DND-41 (cell line): ENCODE measurements around the gene PRR36.

Experiments used
- ATAC-seq: fragments of 200-7000 bp; cut with Tn5 transposase; 3 replicates; pipeline ENCODE4 v1.9.1; 2021; ENCODE audit warnings: low read depth; ENCODE audit not compliant: insufficient read depth
- DNase-seq: peaks from one replicate; pipeline ENCODE4 v3.0.0-alpha.2; 2020
- H2AFZ ChIP-seq: 2 replicates; pipeline ENCODE4 v1.6.0; 2012; ENCODE audit warnings: low read depth, low read length
- H3K27ac ChIP-seq: 2 replicates; pipeline ENCODE4 v1.5.1; 2012; ENCODE audit warnings: low read length, inconsistent platforms
- H3K27me3 ChIP-seq: fragments of 200-600 bp; sonication (generic); 2 replicates; pipeline ENCODE4 v1.6.0; 2012; ENCODE audit warnings: low read length, mild to moderate bottlenecking, inconsistent platforms; ENCODE audit not compliant: insufficient read depth, poor library complexity
- H3K36me3 ChIP-seq: 2 replicates; pipeline ENCODE4 v1.5.1; 2012; ENCODE audit warnings: low read length, inconsistent platforms; ENCODE audit not compliant: insufficient read depth
- H3K4me1 ChIP-seq: 2 replicates; pipeline ENCODE4 v1.5.1; 2012; ENCODE audit warnings: mild to moderate bottlenecking, low read length; ENCODE audit not compliant: insufficient read depth
- H3K4me2 ChIP-seq: 2 replicates; pipeline ENCODE4 v1.6.0; 2012; ENCODE audit warnings: mild to moderate bottlenecking, moderate library complexity, low read length, inconsistent platforms; ENCODE audit not compliant: insufficient read depth
- H3K4me3 ChIP-seq, 2 experiments: fragments of 200-600 bp in 1 of 2; shearing (Covaris generic) in 1 of 2; 2 replicates each; pipeline ENCODE4 v1.5.1; 2012 to 2016; ENCODE audit warnings: inconsistent platforms in 2 of 2, low read length in 2 of 2, mild to moderate bottlenecking in 2 of 2, low read depth in 1 of 2, moderate library complexity in 1 of 2
- H3K79me2 ChIP-seq: 2 replicates; pipeline ENCODE4 v1.6.0; 2012; ENCODE audit warnings: low read length, inconsistent platforms; ENCODE audit not compliant: insufficient read depth
- H3K9ac ChIP-seq: 2 replicates; pipeline ENCODE4 v1.6.0; 2012; ENCODE audit warnings: low read depth, mild to moderate bottlenecking, inconsistent platforms, low read length, moderate library complexity
- H3K9me3 ChIP-seq: 2 replicates; pipeline ENCODE4 v1.5.1; 2012; ENCODE audit warnings: low read length, moderate library complexity, mild to moderate bottlenecking, inconsistent platforms; ENCODE audit not compliant: insufficient read depth, severe bottlenecking
- H4K20me1 ChIP-seq: 2 replicates; pipeline ENCODE4 v1.6.0; 2012; ENCODE audit warnings: low read length; ENCODE audit not compliant: insufficient read depth
- EZH2 ChIP-seq: IDR thresholded peaks from 3 replicates; pipeline ENCODE4 v1.6.1; 2012; ENCODE audit warnings: borderline replicate concordance, low read depth, mild to moderate bottlenecking, moderate library complexity, low read length, inconsistent platforms; ENCODE audit not compliant: severe bottlenecking
- TF ChIP-seq, protein P1 (sequence below): IDR thresholded peaks from 2 replicates; pipeline ENCODE4 v1.5.1; 2012; ENCODE audit warnings: borderline replicate concordance, low read length, moderate library complexity, mild to moderate bottlenecking; ENCODE audit not compliant: poor library complexity, severe bottlenecking; ENCODE audit errors: extremely low read depth

Gene PRR36

DNA sequence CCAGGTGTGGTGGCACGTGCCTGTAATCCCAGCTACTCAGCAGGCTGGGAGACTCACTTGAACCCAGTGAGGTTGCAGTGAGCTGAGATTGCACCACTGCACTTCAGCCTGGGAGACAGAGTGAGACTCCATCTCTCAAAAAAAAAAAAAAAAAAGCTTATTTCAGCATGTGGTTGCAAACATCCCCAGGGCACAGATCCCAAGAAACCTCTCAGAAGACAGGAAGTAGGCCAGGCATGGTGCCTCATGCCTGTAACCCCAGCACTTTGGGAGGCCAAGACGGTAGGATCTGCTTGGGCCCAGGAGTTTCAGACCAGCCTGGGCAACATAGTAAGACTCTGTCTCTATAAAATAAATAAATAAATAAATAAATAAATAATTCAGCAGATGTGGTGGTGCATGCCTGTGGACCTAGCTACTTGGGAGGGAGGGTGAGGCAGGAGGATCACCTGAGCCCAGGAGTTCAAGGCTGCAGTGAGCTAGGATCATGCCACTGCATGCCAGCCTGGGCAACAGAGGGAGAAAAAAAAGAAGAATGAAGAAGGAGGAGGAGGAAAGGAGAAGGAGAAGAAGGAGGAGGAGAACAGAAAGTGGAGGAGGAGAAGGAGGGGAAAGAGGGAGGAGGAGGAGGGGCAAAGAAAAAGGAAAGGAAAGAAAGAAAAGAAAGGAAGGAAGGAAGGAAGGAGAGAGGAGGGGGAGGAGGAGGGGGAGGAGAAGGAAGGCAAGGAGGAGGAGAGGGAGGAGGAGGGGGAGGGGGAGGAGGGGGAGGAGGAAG lies 9.8 kb upstream of the PRR36 start:
- Histone ChIP-seq H3K4me2 (no peak overlapping the region), H2AFZ (no peak overlapping the region), H3K9ac (no peak overlapping the region), H3K27ac (no peak overlapping the region), H3K9me3 (no peaks in the 10 kb centered on the region), H3K79me2 (no peaks in the 10 kb centered on the region), H4K20me1 (no peaks in the 10 kb centered on the region), H3K36me3 (no peaks in the 10 kb centered on the region), H3K27me3 (no peaks in the 10 kb centered on the region), H3K4me3 (no peak overlapping the region), H3K4me1 (peaks cover 3% of the 10 kb centered on the region; the same call in 1 of the 2 replicates)
- ATAC-seq, result no peak
- no peak for DNase-seq
- no peak for TF ChIP-seq EZH2

DNA sequence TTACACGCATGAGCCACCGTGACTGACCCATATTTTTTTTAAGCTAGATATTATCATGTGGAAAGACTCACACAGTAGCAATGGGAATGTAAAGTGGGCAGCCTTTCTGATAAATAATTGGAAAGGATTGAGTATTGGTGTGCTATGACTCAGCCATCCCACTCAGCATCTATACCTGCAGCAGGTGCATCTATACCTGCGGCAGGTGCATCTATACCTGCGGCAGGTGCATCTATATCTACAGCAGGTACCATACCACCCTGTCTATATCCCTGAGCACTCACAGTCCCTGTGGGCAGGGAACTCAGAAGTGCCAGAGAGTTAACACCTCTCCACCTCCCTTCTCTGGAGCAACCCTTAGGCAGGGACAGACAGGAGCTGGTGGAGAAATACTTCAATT lies 8.9 kb upstream of the PRR36 start:
- peaks cover 3% of the 10 kb centered on the region; the same call in 1 of the 2 replicates for H3K4me1 ChIP-seq
- TF ChIP-seq EZH2, result no peak
- TF ChIP-seq, protein P1, sequence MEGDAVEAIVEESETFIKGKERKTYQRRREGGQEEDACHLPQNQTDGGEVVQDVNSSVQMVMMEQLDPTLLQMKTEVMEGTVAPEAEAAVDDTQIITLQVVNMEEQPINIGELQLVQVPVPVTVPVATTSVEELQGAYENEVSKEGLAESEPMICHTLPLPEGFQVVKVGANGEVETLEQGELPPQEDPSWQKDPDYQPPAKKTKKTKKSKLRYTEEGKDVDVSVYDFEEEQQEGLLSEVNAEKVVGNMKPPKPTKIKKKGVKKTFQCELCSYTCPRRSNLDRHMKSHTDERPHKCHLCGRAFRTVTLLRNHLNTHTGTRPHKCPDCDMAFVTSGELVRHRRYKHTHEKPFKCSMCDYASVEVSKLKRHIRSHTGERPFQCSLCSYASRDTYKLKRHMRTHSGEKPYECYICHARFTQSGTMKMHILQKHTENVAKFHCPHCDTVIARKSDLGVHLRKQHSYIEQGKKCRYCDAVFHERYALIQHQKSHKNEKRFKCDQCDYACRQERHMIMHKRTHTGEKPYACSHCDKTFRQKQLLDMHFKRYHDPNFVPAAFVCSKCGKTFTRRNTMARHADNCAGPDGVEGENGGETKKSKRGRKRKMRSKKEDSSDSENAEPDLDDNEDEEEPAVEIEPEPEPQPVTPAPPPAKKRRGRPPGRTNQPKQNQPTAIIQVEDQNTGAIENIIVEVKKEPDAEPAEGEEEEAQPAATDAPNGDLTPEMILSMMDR, result no peak
- no peak overlapping the region for H2AFZ ChIP-seq
- H3K27me3 ChIP-seq, result no peaks in the 10 kb centered on the region
- H3K27ac ChIP-seq, result no peak overlapping the region
- H3K36me3 ChIP-seq, result no peaks in the 10 kb centered on the region
- ATAC-seq (no peak), DNase-seq (no peak)
- no peak overlapping the region for H3K4me2 ChIP-seq
- no peaks in the 10 kb centered on the region for H3K9me3 ChIP-seq
- no peak overlapping the region for H3K9ac ChIP-seq
- no peaks in the 10 kb centered on the region for H4K20me1 ChIP-seq
- no peak overlapping the region for H3K4me3 ChIP-seq
- H3K79me2 ChIP-seq, result no peaks in the 10 kb centered on the region

DNA sequence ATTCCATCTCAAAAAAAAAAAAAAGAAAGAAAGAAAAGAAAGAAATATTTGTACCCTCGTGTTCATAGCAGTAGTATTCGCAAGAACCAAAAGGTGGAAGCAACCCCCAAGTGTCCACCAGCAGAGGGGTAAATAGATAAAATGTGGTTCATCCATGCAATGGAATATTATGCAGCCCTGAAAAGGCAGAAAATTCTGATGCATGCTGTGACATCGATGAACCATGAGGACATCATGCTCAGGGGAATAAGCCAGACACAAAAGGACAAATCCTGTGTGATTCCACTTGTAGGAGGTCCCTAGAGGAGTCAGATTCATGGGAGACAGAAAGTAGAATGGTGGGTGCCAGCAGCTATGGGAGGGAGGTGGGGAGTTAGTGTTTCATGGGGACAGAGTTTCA lies 7.7 kb upstream of the PRR36 start:
- no peak for ATAC-seq

DNA sequence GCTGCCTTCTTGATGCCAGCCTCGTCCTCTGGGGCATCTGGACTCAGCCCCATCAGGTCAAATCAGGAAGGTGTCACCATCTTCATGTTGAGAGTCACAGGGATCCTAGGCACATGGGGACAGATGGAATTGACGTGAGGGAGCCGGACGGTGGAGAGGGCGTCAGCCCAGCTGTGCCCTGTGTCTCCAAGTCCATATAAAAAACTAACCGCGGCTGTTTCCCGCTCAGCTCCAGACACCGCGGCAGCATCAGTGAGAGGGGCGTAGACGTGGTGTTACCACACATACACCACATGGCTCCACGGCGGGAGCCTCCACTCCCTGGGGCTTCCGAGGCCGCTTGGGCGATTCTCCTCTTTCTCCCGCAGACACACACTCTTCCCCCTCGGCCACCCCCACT lies 5.6 kb upstream of the PRR36 start:
- Histone ChIP-seq H2AFZ (no peak overlapping the region), H3K4me3 (no peak overlapping the region), H3K9ac (no peak overlapping the region), H3K79me2 (no peaks in the 10 kb centered on the region), H3K9me3 (no peaks in the 10 kb centered on the region), H3K27me3 (no peaks in the 10 kb centered on the region), H4K20me1 (no peaks in the 10 kb centered on the region), H3K4me2 (no peak overlapping the region), H3K36me3 (no peaks in the 10 kb centered on the region), H3K4me1 (peaks cover 4% of the 10 kb centered on the region), H3K27ac (no peak overlapping the region)
- ATAC-seq (no peak), DNase-seq (no peak)
- TF ChIP-seq EZH2, result no peak
- TF ChIP-seq, protein P1, result no peak

More for the DNA sequence above, 7.7 kb upstream of the PRR36 start:
- no peak overlapping the region for H3K4me2 ChIP-seq
- H3K36me3 ChIP-seq, result no peaks in the 10 kb centered on the region
- no peaks in the 10 kb centered on the region for H3K79me2 ChIP-seq
- DNase-seq, result no peak
- H3K9ac ChIP-seq, result no peak overlapping the region
- no peak overlapping the region for H3K27ac ChIP-seq
- no peak overlapping the region for H2AFZ ChIP-seq
- no peaks in the 10 kb centered on the region for H4K20me1 ChIP-seq
- TF ChIP-seq, protein P1, result no peak
- no peak for TF ChIP-seq EZH2
- H3K27me3 ChIP-seq, result no peaks in the 10 kb centered on the region
- no peak overlapping the region for H3K4me3 ChIP-seq
- H3K9me3 ChIP-seq, result no peaks in the 10 kb centered on the region
- peaks cover 3% of the 10 kb centered on the region; the same call in 1 of the 2 replicates for H3K4me1 ChIP-seq
